GM19463 (cell line): ENCODE data around the gene PCDHB13.

Experiments
- ATAC-seq: cut with Tn5 transposase; IDR thresholded peaks from one replicate; pipeline ENCODE4 v1.9.1; 2021; ENCODE audit warnings: mild to moderate bottlenecking, moderate library complexity; ENCODE audit not compliant: unreplicated experiment

Gene PCDHB13

DNA sequence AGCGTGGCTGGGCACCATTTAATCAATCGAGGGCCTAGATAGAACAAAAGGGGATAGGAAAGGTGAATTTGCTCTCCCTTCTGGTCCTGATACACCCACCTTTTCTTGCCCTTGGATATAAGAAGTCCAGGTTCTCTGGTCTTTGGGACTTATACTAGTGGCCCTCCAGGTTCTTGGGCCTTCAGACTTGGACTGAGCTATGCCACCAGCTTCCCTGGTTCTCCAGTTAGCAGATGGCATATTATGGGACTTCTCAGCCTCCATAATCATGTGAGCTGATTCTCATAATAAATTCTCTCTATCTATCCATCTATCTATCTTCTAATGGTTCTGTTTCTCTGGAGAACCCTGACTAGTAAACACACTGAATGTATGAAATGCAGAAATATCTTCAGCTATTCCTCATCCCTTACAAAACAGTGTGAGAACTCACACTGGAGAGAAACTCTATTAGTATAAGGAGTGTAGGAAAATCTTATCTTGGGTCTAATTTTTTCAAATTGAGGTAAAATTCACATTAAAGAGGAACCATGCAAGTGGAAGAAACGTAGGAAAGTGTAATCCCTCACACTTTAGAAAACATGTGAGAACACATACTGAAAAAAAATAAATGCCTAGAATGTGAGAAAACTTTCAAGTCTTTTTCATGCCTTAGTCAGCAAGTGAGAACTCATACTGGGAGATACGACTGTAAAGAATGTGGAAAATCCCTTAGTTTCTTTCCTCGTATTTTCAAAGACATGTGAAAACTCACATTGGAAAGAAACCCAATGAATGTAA is 46.9 kb downstream of the PCDHB13 start:
- no peak for ATAC-seq

DNA sequence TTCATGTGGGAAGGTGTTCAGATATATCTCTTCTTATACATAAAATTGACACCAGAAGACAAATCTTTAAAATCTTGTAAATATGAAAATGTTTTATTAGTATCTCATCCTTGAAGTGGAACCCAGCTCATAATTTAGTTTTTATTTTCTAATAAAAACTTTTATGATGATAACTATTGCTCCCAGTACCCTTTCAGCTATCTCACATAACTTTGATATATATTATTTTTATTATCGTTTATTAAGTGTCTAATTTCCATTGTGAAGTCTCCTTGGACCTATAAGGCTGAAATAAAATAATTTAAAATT is 47.5 kb downstream of the PCDHB13 start:
- ATAC-seq, result no peak
